ENCODE data around the gene ZNF268.
"Not testable (repeated sequence)": the region's sequence is repeated elsewhere in the genome, so short reads cannot be mapped to it uniquely, and the experiment has no call there.

The ZNF268 gene

DNA sequence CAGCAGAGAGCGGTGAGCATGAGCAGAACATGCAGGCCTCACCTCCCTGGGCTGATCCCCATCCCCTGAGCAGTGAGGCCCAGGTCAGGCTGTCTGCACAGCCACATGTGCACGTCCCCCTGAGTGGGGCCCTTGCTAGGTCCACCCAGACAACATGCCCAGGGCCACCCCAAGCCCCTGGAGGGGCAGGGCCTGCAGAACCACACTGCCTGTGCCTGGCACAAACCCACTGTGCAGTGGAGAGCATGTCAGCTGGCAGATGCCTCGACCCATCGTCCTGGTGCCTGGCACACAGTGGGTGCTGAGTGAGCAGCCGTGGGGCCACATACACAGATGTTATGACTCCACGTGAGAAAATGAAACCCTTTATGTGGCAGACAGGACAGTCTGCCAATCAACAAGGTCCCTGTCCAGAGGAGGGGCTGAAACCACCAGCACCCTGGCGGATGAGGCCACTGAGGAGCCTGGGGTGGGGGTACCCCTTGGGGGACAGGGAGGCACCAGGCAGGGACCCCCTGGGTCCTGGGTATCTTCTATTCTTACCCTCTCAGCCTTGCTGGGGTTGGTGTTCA, 46.1 kb downstream of the ZNF268 start:
- no peak for DNase-seq

DNA sequence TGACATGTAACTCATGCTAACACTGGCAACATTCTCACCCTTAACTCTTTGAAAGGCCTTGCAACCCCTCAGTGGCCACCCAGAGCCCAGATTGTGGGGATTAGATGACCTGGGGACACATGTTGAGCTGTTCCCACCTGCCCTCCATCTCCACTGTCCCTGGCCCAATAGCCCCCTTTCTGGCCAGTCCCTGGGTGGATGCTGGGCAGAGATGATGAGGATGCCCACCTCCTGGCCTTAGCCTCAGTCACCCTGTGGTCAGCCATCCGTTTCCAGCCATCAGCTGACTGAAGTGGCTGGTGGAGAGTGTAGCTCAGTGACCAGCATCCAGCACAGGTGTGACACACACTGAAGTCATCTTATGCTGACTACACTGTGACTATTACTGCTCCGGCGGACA, 49.7 kb downstream of the ZNF268 start:
- DNase-seq, result no peak

DNA sequence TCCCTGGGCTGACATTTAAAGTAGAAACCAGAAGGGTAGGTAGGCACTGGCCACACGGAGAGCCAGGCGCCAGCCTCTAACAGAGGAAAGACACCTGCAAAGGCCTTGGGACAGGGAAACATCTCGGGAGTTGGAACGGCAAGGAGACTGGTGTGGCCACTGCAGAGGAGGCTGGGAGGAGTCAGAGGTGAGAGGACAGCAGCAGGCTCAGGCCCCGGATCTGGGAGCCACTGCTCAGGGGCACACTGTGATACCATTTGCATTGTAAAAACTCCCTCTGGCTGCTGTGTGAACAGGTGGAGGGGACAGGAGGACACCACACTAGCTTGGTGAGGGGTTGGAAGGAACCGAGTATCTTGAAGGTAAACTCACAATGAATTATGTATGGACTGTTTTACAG, 51.7 kb downstream of the ZNF268 start:
- no peak for DNase-seq

DNA sequence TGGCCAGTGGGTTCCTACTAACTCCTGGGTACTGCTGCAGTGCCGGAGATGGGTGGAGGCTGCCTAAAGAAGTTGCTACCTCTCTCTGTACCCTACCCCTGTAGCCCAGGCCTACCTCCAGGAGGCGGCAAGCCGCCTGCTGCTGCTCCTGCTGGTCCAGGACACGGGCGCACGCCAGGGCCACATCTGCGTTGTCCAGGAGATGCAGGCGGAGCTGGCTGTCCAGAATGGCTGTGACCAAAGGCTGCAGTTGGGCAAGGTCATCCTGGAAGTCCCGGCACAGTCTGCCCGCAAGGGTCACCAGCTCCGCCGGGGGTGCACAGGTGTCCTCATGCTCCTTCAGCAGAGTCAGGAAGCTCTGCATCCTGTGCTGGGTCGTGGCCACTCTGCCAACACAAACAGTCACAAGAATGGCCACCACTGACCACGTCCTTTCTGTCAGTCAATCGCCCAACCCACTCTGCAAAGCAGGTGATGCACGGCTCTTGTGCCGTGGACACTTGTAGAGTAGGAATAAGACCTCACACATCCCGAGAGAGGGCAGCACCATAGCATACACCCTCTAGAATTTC, 52.8 kb downstream of the ZNF268 start:
- DNase-seq, result no peak

DNA sequence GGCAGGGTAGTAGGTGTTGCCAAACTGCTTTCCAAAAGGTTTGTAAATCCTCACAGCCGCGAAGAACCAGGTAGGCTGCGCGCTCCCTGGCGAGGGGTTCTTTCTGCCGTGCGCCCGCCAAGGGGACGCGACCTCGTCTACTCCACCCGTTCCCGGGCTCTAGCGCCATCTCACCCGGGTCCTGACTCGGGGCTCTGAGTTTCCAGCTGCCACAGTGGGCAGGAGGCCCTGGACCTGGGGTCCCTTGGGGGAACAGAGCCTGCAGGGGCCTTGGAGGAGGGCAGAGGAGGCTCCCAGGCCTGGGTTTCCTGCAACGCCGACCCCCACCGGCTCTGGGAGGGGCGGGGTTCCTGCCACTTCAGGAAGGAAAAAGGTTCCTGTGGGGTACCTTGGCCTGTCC, 53.7 kb downstream of the ZNF268 start:
- DNase-seq, result no peak

DNA sequence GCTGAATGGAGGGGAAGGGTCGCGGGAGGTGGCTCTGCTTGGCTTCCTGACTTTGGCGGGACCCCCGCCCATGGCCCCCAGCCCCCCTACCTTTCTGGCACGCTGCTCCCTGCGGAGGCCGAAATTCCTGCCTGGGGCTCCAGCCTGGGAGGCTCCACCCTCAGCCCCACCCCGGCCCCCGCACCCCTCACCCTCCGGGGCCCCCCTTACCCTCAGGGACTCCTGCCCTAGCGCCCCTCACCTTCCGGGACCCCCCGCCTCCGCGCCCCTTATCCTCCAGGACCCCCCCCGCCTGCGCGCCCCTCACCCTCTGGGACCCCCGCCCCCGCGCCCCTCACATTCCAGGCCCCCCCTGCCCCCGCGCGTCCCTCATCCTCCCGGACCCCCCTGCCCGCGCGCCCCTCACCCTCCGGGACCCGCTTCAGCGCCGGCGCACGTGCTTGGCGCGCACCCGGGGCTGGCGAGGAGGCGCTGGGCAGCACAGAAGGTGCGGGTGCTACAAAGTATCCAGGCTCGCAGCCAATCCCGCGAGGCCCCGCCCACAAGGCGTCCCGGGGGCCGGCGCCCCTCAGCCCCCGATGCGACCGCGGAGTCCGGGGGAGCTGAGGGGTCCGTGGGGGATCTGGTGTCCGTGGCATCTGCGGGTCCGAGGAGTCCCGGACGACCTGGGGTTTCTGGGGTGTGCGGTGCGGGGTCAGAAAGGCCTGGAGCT, 54.3 kb downstream of the ZNF268 start, which contains the start of gene ANHX:
TSS of gene ANHX (minus strand) at position 477 of the 712 bp plus-strand sequence. CDS start 1,521 bp downstream, outside the sequence.
- no peak for DNase-seq

DNA sequence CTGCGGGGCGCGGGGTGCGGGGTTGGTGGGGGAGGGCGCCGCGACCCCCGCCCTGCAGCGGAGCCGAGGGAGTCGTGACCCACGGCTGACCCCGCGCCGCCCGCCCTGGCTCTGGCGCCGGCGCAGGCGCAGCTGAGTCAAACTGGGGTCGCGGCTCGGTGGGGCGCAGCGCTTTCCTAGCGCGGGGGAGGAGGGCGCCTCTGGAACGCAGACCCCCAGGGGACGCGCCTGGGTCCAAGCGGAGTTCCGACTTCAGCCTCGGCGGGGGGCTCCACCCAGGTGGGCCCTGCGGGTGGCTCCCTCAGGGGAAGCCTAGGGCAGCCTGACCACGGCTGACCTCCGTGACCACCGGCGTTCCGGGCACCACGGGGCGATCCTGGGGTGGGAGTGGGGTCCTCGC, 54.8 kb downstream of the ZNF268 start:
- DNase-seq, result no peak

DNA sequence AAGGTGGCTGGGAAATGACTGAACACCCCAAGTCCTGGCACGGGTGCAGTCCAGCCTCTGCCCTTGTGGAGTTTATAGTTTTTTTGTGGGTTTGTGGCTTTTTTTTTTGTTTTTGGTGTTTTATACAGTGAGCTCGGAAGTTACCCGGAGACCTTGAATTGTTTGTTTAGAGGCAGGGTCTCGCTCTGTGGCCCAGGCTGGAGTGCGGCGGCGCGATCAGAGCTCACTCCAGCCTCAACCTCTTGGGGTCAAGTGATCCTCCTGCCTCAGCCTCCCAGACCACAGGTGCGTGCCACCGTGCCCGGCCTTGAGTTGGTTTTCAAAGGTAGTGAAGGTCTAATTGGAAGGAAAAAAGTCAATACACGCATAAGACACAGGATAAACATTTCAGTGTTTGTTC, 55.3 kb downstream of the ZNF268 start:
- no peak for DNase-seq

DNA sequence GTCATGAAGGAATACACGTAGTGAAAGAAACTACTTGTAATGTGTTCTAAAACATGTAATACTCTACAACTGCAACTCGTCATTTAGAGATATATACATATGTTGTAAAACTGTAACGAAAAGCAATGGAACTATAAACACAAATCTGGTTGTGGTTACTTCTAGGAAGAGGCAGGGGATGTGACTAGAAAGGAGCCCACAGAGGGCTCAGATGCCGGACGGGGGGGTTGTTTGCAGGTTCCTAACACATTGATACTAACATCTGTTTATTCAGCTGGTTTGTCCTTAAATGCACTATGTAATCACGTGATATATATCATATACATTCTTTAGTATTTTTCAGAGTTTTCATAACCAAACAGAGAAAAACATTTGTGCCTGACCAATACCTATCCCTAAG, 70.4 kb downstream of the ZNF268 start:
- DNase-seq, result no peak

DNA sequence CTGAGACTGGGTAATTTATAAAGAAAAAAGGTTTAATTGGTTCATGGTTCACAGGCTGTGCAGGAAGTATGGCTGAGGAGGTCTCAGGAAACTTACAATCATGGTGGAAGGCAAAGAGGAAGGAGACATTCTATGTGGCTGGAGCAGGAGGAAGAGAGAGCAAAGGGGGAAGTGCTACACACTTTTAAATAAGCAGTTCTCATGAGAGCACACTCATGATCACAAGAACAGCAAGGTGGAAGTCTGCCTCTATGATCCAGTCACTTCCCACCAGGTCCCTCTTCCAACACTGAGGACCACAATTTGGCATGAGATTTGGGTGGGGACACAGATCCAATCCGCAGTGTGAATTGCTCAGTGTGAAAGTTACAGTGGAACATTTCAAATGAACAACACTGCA, 74.5 kb downstream of the ZNF268 start:
- DNase-seq, result not testable (repeated sequence)

DNA sequence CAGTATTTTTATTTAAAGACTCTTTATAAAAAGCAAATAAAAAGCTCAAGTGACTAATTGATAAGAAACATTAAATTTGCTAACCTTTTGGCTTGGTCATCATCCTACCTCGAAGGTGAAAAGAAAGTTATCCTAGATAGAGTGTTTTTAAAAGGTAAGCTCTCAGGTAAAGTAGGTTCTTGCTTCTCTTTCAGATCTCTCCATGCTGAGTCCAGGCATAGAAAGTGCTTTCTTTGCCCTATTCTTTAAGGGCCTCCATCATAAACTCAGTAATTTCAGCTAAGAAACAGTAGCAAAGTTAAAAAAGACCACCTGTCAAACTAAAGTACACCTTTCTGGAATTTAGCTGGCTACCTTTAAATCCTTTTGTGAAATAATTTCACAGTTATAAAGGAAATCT, 75.0 kb downstream of the ZNF268 start:
- no peak for DNase-seq

DNA sequence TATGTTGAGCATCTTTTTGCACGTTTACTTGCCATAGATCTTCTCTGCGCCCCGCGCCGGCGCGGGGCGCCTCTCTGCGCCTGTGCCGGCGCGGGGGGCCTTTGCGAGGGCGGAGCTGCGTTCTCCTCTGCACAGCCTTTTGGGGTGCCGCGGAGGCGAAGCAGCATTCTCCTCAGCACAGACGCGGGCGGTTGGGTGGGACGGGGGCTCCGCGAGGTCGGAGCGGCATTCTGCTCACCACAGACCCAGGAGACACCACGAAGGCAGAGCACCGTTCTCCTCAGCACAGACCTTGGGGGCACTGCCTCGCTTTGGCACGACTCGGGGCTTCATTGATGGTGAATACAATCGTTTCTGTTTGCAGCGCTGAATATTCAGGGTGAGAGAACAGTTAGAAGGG, 82.9 kb downstream of the ZNF268 start:
- no peak for DNase-seq
